GM18519 (cell line): Measurements from ENCODE around the gene TYW1.
"Not testable (repeated sequence)": the region's sequence is repeated elsewhere in the genome, so short reads cannot be mapped to it uniquely, and the experiment has no call there.

Experiments
- ATAC-seq: cut with Tn5 transposase; IDR thresholded peaks from one replicate; pipeline ENCODE4 v1.9.1; 2021; ENCODE audit warnings: mild to moderate bottlenecking, moderate library complexity; ENCODE audit not compliant: unreplicated experiment, low FRiP score

Gene TYW1

GRCh38 chr7:67043559-67043930 lies 46.9 kb downstream of the TYW1 start:
- ATAC-seq: not testable (repeated sequence)

GRCh38 chr7:67045496-67045995 lies 48.9 kb downstream of the TYW1 start:
- ATAC-seq: no peak

- not testable (repeated sequence) for ATAC-seq
Observed at GRCh38 chr7:67046819-67047218, 50.2 kb downstream of the TYW1 start.

- ATAC-seq: not testable (repeated sequence)
Observed at GRCh38 chr7:67049908-67050307, 53.3 kb downstream of the TYW1 start.

- not testable (repeated sequence) for ATAC-seq
Observed at GRCh38 chr7:67052161-67052560, 55.5 kb downstream of the TYW1 start.

- ATAC-seq: no peak
Observed at GRCh38 chr7:67056683-67057082, 60.0 kb downstream of the TYW1 start.

GRCh38 chr7:67061321-67061720 lies 64.7 kb downstream of the TYW1 start:
- ATAC-seq: not testable (repeated sequence)

- not testable (repeated sequence) for ATAC-seq
Observed at GRCh38 chr7:67062802-67063201, 66.2 kb downstream of the TYW1 start.

- not testable (repeated sequence) for ATAC-seq
Observed at GRCh38 chr7:67066950-67067622, 70.5 kb downstream of the TYW1 start.

GRCh38 chr7:67076120-67076519 lies 79.5 kb downstream of the TYW1 start:
- not testable (repeated sequence) for ATAC-seq

- not testable (repeated sequence) for ATAC-seq
Observed at GRCh38 chr7:67082880-67083279, 86.2 kb downstream of the TYW1 start.

GRCh38 chr7:67089261-67089660 lies 92.6 kb downstream of the TYW1 start:
- ATAC-seq: not testable (repeated sequence)

- ATAC-seq: not testable (repeated sequence)
Observed at GRCh38 chr7:67091053-67091452, 94.4 kb downstream of the TYW1 start.

GRCh38 chr7:67098031-67098430 lies 101.4 kb downstream of the TYW1 start:
- not testable (repeated sequence) for ATAC-seq

- ATAC-seq: not testable (repeated sequence)
Observed at GRCh38 chr7:67099406-67099805, 102.8 kb downstream of the TYW1 start.

- ATAC-seq: not testable (repeated sequence)
Observed at GRCh38 chr7:67100038-67100437, 103.4 kb downstream of the TYW1 start.

- no peak for ATAC-seq
Observed at GRCh38 chr7:67100956-67101361, 104.3 kb downstream of the TYW1 start.

- ATAC-seq: not testable (repeated sequence)
Observed at GRCh38 chr7:67104937-67105336, 108.3 kb downstream of the TYW1 start.

- no peak for ATAC-seq
Observed at GRCh38 chr7:67105377-67105776, 108.7 kb downstream of the TYW1 start.

GRCh38 chr7:67106255-67106654 lies 109.6 kb downstream of the TYW1 start:
- not testable (repeated sequence) for ATAC-seq

- ATAC-seq: not testable (repeated sequence)
Observed at GRCh38 chr7:67111342-67111741, 114.7 kb downstream of the TYW1 start.
